ENCODE data around the gene TMEM181.

Gene TMEM181

GRCh38 chr6:158661156-158661685 is 101.3 kb downstream of the TMEM181 start:
- no peak overlapping the region for H3K27ac ChIP-seq (replicated peaks)
- no peak for TF ChIP-seq REST (IDR thresholded peaks at IDR 0.05; ENCODE audit: insufficient replicate concordance, low read depth)
- no peak for TF ChIP-seq GABPA (IDR thresholded peaks at IDR 0.05; ENCODE audit: low read depth)
- TF ChIP-seq POLR2AphosphoS5 (IDR thresholded peaks at IDR 0.05; ENCODE audit: low read depth) = no peak
- TF ChIP-seq, protein P1, sequence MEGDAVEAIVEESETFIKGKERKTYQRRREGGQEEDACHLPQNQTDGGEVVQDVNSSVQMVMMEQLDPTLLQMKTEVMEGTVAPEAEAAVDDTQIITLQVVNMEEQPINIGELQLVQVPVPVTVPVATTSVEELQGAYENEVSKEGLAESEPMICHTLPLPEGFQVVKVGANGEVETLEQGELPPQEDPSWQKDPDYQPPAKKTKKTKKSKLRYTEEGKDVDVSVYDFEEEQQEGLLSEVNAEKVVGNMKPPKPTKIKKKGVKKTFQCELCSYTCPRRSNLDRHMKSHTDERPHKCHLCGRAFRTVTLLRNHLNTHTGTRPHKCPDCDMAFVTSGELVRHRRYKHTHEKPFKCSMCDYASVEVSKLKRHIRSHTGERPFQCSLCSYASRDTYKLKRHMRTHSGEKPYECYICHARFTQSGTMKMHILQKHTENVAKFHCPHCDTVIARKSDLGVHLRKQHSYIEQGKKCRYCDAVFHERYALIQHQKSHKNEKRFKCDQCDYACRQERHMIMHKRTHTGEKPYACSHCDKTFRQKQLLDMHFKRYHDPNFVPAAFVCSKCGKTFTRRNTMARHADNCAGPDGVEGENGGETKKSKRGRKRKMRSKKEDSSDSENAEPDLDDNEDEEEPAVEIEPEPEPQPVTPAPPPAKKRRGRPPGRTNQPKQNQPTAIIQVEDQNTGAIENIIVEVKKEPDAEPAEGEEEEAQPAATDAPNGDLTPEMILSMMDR (IDR thresholded peaks at IDR 0.05; ENCODE audit: insufficient read depth, low read length) = no peak
- TF ChIP-seq SPI1 (IDR thresholded peaks at IDR 0.05; ENCODE audit: borderline replicate concordance, low read depth) = no peak
- DNase-seq (ENCODE audit: low read depth in 1 of 2, low spot score in 1 of 2) = no peak
- H3K27me3 ChIP-seq (ENCODE audit: insufficient read depth, poor library complexity, severe bottlenecking) = peaks cover 46% of the 10 kb centered on the region
- H3K4me3 ChIP-seq (replicated peaks; ENCODE audit: insufficient read depth, low read length) = no peak overlapping the region

- H3K4me3 ChIP-seq (replicated peaks; ENCODE audit: insufficient read depth, low read length) = no peak overlapping the region
- H3K27ac ChIP-seq (replicated peaks) = no peak overlapping the region
- TF ChIP-seq SPI1 (IDR thresholded peaks at IDR 0.05; ENCODE audit: borderline replicate concordance, low read depth) (no peak), POLR2AphosphoS5 (IDR thresholded peaks at IDR 0.05; ENCODE audit: low read depth) (no peak), GABPA (IDR thresholded peaks at IDR 0.05; ENCODE audit: low read depth) (no peak), REST (IDR thresholded peaks at IDR 0.05; ENCODE audit: insufficient replicate concordance, low read depth) (no peak)
- TF ChIP-seq, protein P1 (IDR thresholded peaks at IDR 0.05; ENCODE audit: insufficient read depth, low read length) = no peak
- H3K27me3 ChIP-seq (ENCODE audit: insufficient read depth, poor library complexity, severe bottlenecking) = peaks cover 42% of the 10 kb centered on the region
- no peak for DNase-seq (ENCODE audit: low read depth in 1 of 2, low spot score in 1 of 2)
Measured at GRCh38 chr6:158662607-158662953, 102.7 kb downstream of the TMEM181 start.

DNA sequence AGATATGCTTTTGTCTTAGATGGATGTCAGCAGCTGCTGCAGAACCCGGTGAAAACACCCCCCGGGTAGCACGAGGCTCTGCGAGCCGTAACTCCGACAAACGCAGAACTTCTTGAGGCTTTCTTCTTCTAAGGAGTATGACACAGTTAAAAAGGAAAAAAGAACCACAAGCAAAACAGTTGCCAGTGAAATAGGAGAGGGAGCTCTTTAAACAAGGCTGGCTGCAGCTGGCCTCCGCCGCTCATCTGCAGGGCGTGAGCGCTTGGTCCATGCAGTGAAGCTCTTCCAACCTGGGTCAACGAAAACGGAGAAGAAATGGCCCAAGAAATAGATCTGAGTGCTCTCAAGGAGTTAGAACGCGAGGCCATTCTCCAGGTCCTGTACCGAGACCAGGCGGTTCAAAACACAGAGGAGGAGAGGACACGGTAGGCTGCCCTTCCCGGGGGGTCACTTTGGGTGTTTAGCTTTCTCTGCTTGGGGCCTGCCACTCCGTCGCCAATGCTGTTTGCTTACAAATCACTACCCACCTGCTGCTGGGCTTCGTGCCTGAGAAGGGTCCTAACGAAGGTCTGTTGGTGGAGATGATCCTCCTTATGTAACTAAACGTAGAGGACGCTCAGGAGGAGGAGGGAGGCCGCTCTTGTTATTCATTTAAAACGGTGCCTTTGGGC is 103.2 kb downstream of the TMEM181 start:
- H3K4me3 ChIP-seq (replicated peaks; ENCODE audit: insufficient read depth, low read length) = no peak overlapping the region
- no peak for TF ChIP-seq REST (IDR thresholded peaks at IDR 0.05; ENCODE audit: insufficient replicate concordance, low read depth)
- no peak for TF ChIP-seq POLR2AphosphoS5 (IDR thresholded peaks at IDR 0.05; ENCODE audit: low read depth)
- no peak for TF ChIP-seq GABPA (IDR thresholded peaks at IDR 0.05; ENCODE audit: low read depth)
- no peak for TF ChIP-seq SPI1 (IDR thresholded peaks at IDR 0.05; ENCODE audit: borderline replicate concordance, low read depth)
- TF ChIP-seq, protein P1 (IDR thresholded peaks at IDR 0.05; ENCODE audit: insufficient read depth, low read length) = no peak
- no peak overlapping the region for H3K27ac ChIP-seq (replicated peaks)
- DNase-seq (ENCODE audit: low read depth in 1 of 2, low spot score in 1 of 2) = no peak
- H3K27me3 ChIP-seq (ENCODE audit: insufficient read depth, poor library complexity, severe bottlenecking) = peaks cover 42% of the 10 kb centered on the region

Measured in HL-60 (cell line).